ENCODE results near the gene SPRR2E.
"Not testable (repeated sequence)": the region's sequence is repeated elsewhere in the genome, so short reads cannot be mapped to it uniquely, and the experiment has no call there.

SPRR2E gene

GRCh38 chr1:153094426-153094825 lies at the start of gene SPRR2E:
Gene SPRR2E (minus strand): TSS chr1:153094526. CDS start chr1:153093751, 775 bp downstream.
- no peak for DNase-seq (ENCODE audit: low read depth in 2 of 2)

- DNase-seq (ENCODE audit: low read depth in 2 of 2) = no peak
Observed at GRCh38 chr1:153141377-153141776, 47.1 kb upstream of the SPRR2E start.

GRCh38 chr1:153140484-153140883 lies 46.2 kb upstream of the SPRR2E start:
- no peak for DNase-seq (ENCODE audit: low read depth in 2 of 2)

GRCh38 chr1:153133743-153134142 lies 39.4 kb upstream of the SPRR2E start:
- no peak for DNase-seq (ENCODE audit: low read depth in 2 of 2)

GRCh38 chr1:153133267-153133666 lies 38.9 kb upstream of the SPRR2E start:
- DNase-seq (ENCODE audit: low read depth in 2 of 2) = no peak

- DNase-seq (ENCODE audit: low read depth in 2 of 2) = not testable (repeated sequence)
Observed at GRCh38 chr1:153128688-153129087, 34.4 kb upstream of the SPRR2E start.

GRCh38 chr1:153127296-153127695 lies 33.0 kb upstream of the SPRR2E start:
- no peak for DNase-seq (ENCODE audit: low read depth in 2 of 2)

GRCh38 chr1:153125536-153125935 lies 31.2 kb upstream of the SPRR2E start:
- no peak for DNase-seq (ENCODE audit: low read depth in 2 of 2)

- DNase-seq (ENCODE audit: low read depth in 2 of 2) = not testable (repeated sequence)
Observed at GRCh38 chr1:153123793-153124192, 29.5 kb upstream of the SPRR2E start.

- DNase-seq (ENCODE audit: low read depth in 2 of 2) = no peak
Observed at GRCh38 chr1:153122831-153123421, 28.6 kb upstream of the SPRR2E start.

GRCh38 chr1:153120945-153121344 lies 26.6 kb upstream of the SPRR2E start:
- DNase-seq (ENCODE audit: low read depth in 2 of 2) = no peak

GRCh38 chr1:153119491-153119971 lies 25.2 kb upstream of the SPRR2E start:
- DNase-seq (ENCODE audit: low read depth in 2 of 2) = no peak

GRCh38 chr1:153115264-153115663 lies 20.9 kb upstream of the SPRR2E start:
- not testable (repeated sequence) for DNase-seq (ENCODE audit: low read depth in 2 of 2)

- no peak for DNase-seq (ENCODE audit: low read depth in 2 of 2)
Observed at GRCh38 chr1:153113416-153113815, 19.1 kb upstream of the SPRR2E start, which contains the start of gene SPRR2F. Gene SPRR2F (minus strand): TSS chr1:153113516. CDS start chr1:153112733, 783 bp downstream.

- not testable (repeated sequence) for DNase-seq (ENCODE audit: low read depth in 2 of 2)
Observed at GRCh38 chr1:153112454-153112853, 18.1 kb upstream of the SPRR2E start.

- DNase-seq (ENCODE audit: low read depth in 2 of 2) = no peak
Observed at GRCh38 chr1:153100245-153100644, 5.9 kb upstream of the SPRR2E start.

- DNase-seq (ENCODE audit: low read depth in 2 of 2) = no peak
Observed at GRCh38 chr1:153099461-153100045, 5.2 kb upstream of the SPRR2E start.

- DNase-seq (ENCODE audit: low read depth in 2 of 2) = no peak
Observed at GRCh38 chr1:153095764-153096163, 1.4 kb upstream of the SPRR2E start.

GRCh38 chr1:153087652-153088051 lies 6.7 kb downstream of the SPRR2E start:
- no peak for DNase-seq (ENCODE audit: low read depth in 2 of 2)

- no peak for DNase-seq (ENCODE audit: low read depth in 2 of 2)
Observed at GRCh38 chr1:153081736-153082135, 12.6 kb downstream of the SPRR2E start.

GRCh38 chr1:153072806-153073726 lies 21.3 kb downstream of the SPRR2E start:
- no peak for DNase-seq (ENCODE audit: low read depth in 2 of 2)

- DNase-seq (ENCODE audit: low read depth in 2 of 2) = no peak
Observed at GRCh38 chr1:153071511-153071910, 22.8 kb downstream of the SPRR2E start, which contains the start of gene SPRR2B. Gene SPRR2B (minus strand): TSS chr1:153071611. CDS start chr1:153070839, 772 bp downstream.
